T-helper 2 cell treated with Interferon-gamma antibody and Interleukin-4, amounts not matched to agents 5 μg/mL and 100 μg/mL, for 36 hours (primary cell): Measurements from ENCODE around the gene RASEF.

Experiments used
- DNase-seq: peaks from one replicate; pipeline ENCODE4 v3.0.0; 2021; ENCODE audit warnings: low spot score
- H3K27ac Mint-ChIP-seq: one replicate; pipeline ENCODE4 v1.8.0; 2021; ENCODE audit warnings: mild to moderate bottlenecking, mixed read lengths
- H3K27me3 Mint-ChIP-seq: one replicate; pipeline ENCODE4 v1.8.0; 2021; ENCODE audit warnings: low read depth, mixed read lengths
- H3K36me3 Mint-ChIP-seq: one replicate; pipeline ENCODE4 v1.8.0; 2021; ENCODE audit warnings: low read depth, mixed read lengths
- H3K4me1 Mint-ChIP-seq: one replicate; pipeline ENCODE4 v1.8.0; 2021; ENCODE audit warnings: low read depth, mixed read lengths
- H3K4me3 Mint-ChIP-seq: one replicate; pipeline ENCODE4 v1.8.0; 2022; ENCODE audit warnings: mild to moderate bottlenecking, moderate library complexity, mixed read lengths
- H3K9me3 Mint-ChIP-seq: one replicate; pipeline ENCODE4 v1.8.0; 2021; ENCODE audit warnings: mixed read lengths

Gene RASEF

DNA sequence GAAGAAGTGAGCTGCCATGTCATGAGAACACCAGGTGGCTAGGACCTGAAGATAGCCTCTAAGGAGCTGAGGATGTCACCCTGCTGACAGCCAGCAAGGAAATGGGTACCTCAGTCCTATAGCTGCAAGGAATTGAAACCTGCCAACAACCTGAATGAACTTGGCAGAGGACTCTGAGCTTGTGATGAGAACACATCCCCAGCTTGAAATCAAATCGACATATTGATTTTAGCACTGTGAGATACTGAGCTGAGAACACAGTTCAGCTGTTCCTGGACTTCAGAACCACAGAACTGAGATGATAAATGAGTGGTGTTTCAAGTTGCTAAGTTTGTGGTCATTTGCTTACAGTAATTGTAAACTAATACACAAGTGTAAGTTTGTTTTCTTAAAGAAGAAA is 5.5 kb upstream of the RASEF start:
- no peaks in the 10 kb centered on the region for H3K36me3 Mint-ChIP-seq
- H3K9me3 Mint-ChIP-seq: no peaks in the 10 kb centered on the region
- no peak overlapping the region for H3K27ac Mint-ChIP-seq
- no peak for DNase-seq
- no peaks in the 10 kb centered on the region for H3K4me1 Mint-ChIP-seq
- peaks cover 11% of the 10 kb centered on the region for H3K27me3 Mint-ChIP-seq
- no peak overlapping the region for H3K4me3 Mint-ChIP-seq

DNA sequence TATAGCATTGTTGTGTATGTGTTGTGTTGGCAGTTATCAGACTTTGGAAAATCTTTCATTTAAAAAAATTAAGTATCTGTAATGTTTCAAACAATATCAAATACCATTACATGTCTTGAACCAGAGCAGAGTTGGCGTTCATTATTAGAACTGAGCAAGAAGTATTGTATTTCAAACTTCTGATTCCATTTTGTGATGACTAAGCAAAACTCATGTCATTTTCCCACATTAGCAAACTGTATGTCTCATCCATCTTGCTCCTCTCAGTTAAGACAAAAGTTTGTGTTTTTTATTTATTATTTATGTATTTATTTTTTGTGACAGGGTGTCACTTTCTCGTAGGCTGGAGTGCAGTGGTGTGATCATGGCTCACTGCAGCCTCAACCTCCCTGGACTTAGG is 4.6 kb upstream of the RASEF start:
- H3K27me3 Mint-ChIP-seq: peaks cover 15% of the 10 kb centered on the region
- no peaks in the 10 kb centered on the region for H3K9me3 Mint-ChIP-seq
- H3K36me3 Mint-ChIP-seq: no peaks in the 10 kb centered on the region
- no peak for DNase-seq
- no peak overlapping the region for H3K27ac Mint-ChIP-seq
- no peak overlapping the region for H3K4me3 Mint-ChIP-seq
- no peaks in the 10 kb centered on the region for H3K4me1 Mint-ChIP-seq

DNA sequence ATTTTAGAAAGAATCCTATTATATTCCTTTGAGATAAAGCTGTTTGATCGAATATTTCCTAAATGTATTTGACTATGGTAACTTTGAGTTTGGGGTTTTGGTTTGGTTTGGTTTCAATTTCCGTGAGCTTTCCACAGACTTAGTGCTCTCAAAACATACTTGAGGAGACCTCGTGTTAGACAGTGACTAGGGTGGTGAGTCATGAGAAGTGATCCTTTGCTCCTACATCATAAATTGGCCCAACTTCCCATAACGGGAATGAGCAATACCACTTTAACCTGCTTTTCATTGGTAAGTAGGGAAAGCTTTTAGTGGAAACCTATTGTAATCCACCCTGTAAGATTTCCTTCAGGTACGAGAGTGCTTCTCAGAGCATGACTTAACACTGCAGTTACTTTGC is 3.8 kb upstream of the RASEF start:
- no peaks in the 10 kb centered on the region for H3K4me1 Mint-ChIP-seq
- DNase-seq: no peak
- no peak overlapping the region for H3K4me3 Mint-ChIP-seq
- no peaks in the 10 kb centered on the region for H3K9me3 Mint-ChIP-seq
- H3K27ac Mint-ChIP-seq: no peak overlapping the region
- H3K27me3 Mint-ChIP-seq: peaks cover 19% of the 10 kb centered on the region
- no peaks in the 10 kb centered on the region for H3K36me3 Mint-ChIP-seq

DNA sequence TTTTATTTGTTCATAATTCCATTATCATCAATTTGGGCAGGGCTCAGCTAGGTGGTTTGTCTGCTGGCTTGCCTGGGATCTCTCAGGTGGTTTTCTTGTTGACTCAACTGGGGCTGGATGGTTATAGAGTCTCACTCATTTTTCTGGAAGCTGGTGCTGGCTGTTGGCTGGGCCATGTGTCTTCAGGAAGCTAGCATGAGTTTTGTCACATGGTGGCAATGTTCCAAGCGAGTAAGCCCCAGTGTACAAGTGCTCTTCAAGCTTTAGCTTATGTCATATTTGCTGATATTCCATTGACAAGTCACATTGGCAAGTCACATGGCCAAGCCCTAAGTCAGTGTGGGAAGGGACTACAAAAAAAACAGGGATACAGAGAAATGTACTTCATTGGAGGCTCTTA is 2.3 kb upstream of the RASEF start:
- no peaks in the 10 kb centered on the region for H3K4me1 Mint-ChIP-seq
- peaks cover 32% of the 10 kb centered on the region for H3K27me3 Mint-ChIP-seq
- H3K9me3 Mint-ChIP-seq: no peaks in the 10 kb centered on the region
- DNase-seq: no peak
- no peak overlapping the region for H3K4me3 Mint-ChIP-seq
- no peaks in the 10 kb centered on the region for H3K36me3 Mint-ChIP-seq
- H3K27ac Mint-ChIP-seq: no peak overlapping the region

DNA sequence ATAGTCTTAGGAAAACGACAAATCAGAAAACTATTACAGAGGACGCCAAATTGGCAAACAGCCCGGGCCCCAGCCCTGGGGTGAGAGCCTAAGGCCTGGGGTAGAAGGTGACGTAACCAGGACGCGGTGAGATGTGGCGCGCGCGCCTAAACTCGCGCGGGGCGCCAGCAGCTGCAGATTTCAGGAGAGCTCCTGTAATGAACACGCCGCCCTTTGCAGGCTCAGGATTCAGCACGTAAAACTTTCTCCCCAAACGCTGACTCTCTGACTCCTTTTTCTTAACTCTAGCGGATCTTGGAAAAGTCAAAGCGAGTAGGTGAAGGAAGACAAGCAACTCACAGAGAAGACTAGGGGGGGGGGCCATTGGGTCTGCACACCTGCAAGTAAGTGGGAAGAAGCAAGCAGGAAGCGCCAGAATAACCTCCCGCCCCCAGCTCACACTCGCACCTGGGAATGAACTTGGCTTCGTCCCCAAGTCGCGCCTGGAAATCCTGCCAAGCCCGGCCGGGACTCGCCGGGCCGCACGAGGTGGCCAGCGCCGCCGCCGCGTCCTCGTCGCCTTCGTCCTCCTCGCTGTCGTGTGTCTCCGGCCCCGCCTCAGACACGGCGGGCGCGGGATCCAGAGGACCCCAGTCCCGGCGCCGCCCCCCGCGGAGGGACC is 822 bp downstream of the RASEF start:
- Mint-ChIP-seq H3K27me3 (peaks cover 32% of the 10 kb centered on the region), H3K4me1 (no peaks in the 10 kb centered on the region), H3K27ac (no peak overlapping the region), H3K4me3 (no peak overlapping the region), H3K36me3 (no peaks in the 10 kb centered on the region), H3K9me3 (no peaks in the 10 kb centered on the region)
- DNase-seq: no peak

- Mint-ChIP-seq H3K4me1 (no peaks in the 10 kb centered on the region), H3K9me3 (no peaks in the 10 kb centered on the region), H3K4me3 (no peak overlapping the region), H3K27me3 (peaks cover 32% of the 10 kb centered on the region), H3K36me3 (no peaks in the 10 kb centered on the region), H3K27ac (no peak overlapping the region)
- no peak for DNase-seq
These were observed 1.9 kb downstream of the RASEF start for GRCh38 chr9:83061036-83061435.

GRCh38 chr9:83060556-83060955 is 2.4 kb downstream of the RASEF start:
- Mint-ChIP-seq H3K9me3 (peaks cover 3% of the 10 kb centered on the region), H3K27me3 (peaks cover 32% of the 10 kb centered on the region), H3K36me3 (no peaks in the 10 kb centered on the region), H3K27ac (no peak overlapping the region), H3K4me3 (no peak overlapping the region), H3K4me1 (no peaks in the 10 kb centered on the region)
- DNase-seq: no peak

DNA sequence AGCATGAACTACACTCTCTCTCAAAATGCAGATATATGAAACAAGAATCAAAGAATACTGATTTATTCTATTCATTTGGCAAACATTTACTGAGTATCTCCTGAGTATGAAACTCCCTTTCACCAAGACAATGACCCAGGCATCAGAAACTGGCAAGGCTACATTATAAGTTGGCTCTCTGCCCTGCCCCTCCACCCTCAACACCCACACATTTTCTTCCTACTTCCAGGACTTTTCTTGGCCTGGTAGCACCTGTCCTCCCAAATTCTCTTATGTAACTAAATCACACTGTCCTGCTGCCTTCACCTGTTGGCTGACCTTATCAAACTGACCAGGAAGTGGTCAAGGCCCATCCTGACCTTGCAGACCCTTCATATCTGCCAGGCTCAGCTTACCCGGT is 3.5 kb downstream of the RASEF start:
- no peak for DNase-seq
- H3K4me1 Mint-ChIP-seq: no peaks in the 10 kb centered on the region
- no peak overlapping the region for H3K27ac Mint-ChIP-seq
- H3K9me3 Mint-ChIP-seq: peaks cover 6% of the 10 kb centered on the region
- H3K4me3 Mint-ChIP-seq: no peak overlapping the region
- H3K27me3 Mint-ChIP-seq: peaks cover 29% of the 10 kb centered on the region
- H3K36me3 Mint-ChIP-seq: no peaks in the 10 kb centered on the region

DNA sequence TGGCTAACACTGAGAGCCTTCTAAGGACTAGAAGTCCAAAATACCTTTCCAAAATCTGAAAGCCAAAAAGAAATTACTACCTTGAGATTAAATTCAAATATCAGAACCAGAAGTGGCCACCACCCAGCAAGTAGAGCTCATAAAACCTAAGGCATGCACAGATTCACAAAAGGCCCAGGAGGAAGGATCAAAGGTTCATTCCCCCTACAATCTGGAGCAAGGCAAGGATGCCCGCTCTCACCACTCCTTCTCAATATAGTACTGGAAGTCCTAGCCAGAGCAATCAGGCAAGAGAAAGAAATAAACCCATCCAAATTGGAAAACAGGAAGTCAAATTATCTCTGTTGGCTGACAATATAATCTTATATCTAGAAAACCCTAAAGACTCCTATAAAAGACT is 6.0 kb downstream of the RASEF start:
- Mint-ChIP-seq H3K27ac (no peak overlapping the region), H3K4me1 (no peaks in the 10 kb centered on the region), H3K9me3 (peaks cover 6% of the 10 kb centered on the region), H3K36me3 (no peaks in the 10 kb centered on the region), H3K27me3 (peaks cover 14% of the 10 kb centered on the region), H3K4me3 (no peak overlapping the region)
- no peak for DNase-seq

GRCh38 chr9:83056174-83056573 is 6.8 kb downstream of the RASEF start:
- peaks cover 6% of the 10 kb centered on the region for H3K9me3 Mint-ChIP-seq
- H3K27me3 Mint-ChIP-seq: peaks cover 7% of the 10 kb centered on the region
- DNase-seq: no peak
- no peak overlapping the region for H3K27ac Mint-ChIP-seq
- H3K36me3 Mint-ChIP-seq: no peaks in the 10 kb centered on the region
- no peaks in the 10 kb centered on the region for H3K4me1 Mint-ChIP-seq
- H3K4me3 Mint-ChIP-seq: no peak overlapping the region

DNA sequence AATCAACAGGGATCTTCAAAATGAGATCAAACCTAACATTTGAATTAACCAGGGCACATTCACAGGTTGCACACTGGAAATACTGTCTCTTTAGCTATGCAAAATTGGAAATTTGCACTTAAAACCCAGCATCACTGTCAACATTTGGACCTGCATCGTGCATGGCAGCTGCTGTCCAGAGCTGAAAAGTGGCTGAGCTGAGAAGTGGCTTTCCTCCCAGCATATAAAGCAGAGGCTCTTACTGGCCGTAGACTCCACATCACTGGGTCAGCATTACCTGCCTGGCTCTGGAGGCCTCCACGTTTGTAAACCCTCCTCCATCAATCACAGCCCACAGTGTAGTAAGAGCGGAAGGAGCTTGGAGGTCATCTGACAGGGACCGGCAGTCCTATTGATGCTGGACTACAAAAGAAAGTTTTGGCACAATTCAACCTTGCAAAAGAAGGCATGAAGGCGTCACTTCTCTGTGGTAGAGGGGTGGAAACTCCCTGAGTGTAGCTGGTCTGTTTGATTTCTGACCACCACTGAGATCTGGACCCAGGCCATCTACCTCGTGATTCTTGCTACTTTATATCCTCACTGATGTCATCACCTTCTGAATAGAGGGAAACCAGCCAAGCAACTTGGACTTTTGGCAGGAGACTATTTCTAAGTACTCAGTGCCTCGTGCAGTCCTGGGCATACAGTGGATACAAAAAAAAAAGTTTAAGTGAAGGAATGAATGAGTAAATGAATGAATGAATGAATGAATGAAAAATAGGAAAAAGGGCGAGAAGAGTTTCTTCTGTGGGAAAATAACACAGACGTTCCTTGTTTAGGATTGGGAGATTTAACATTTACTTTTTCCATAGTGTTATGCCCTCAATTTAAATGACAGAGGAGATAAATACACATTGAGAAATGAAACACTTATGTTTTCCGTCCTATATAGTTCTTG is 14.8 kb downstream of the RASEF start:
- Mint-ChIP-seq H3K27me3 (no peaks in the 10 kb centered on the region), H3K36me3 (no peaks in the 10 kb centered on the region), H3K4me1 (no peaks in the 10 kb centered on the region), H3K9me3 (peaks cover 3% of the 10 kb centered on the region), H3K4me3 (no peak overlapping the region), H3K27ac (no peak overlapping the region)
- DNase-seq: no peak

- DNase-seq: no peak
- Mint-ChIP-seq H3K4me1 (no peaks in the 10 kb centered on the region), H3K4me3 (no peak overlapping the region), H3K27me3 (no peaks in the 10 kb centered on the region), H3K9me3 (peaks cover 3% of the 10 kb centered on the region), H3K27ac (no peak overlapping the region), H3K36me3 (no peaks in the 10 kb centered on the region)
These were observed 19.3 kb downstream of the RASEF start for GRCh38 chr9:83043597-83043996.

DNA sequence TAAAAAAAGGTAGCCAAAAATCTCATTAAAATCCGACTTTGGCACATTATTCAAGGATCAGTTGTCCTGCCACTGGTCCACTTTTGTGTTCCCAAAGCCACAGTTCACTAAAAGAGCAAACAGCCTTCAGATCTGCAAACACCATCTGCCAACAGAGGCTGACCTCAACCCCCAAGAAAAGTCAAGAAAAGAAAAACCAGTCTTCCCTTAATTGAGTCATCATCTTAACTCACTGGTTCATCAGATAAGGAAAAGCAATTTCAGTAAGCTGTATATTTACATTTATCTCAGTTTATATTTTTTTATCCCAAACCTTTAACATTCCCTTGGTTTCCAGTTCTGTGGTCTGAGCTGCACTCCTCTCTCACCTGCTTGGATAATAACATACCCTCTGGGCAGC is 21.2 kb downstream of the RASEF start:
- H3K4me1 Mint-ChIP-seq: no peaks in the 10 kb centered on the region
- H3K4me3 Mint-ChIP-seq: no peak overlapping the region
- H3K9me3 Mint-ChIP-seq: no peaks in the 10 kb centered on the region
- no peaks in the 10 kb centered on the region for H3K36me3 Mint-ChIP-seq
- H3K27ac Mint-ChIP-seq: no peak overlapping the region
- no peaks in the 10 kb centered on the region for H3K27me3 Mint-ChIP-seq
- no peak for DNase-seq

- DNase-seq: no peak
- Mint-ChIP-seq H3K36me3 (no peaks in the 10 kb centered on the region), H3K9me3 (no peaks in the 10 kb centered on the region), H3K4me1 (no peaks in the 10 kb centered on the region), H3K4me3 (no peak overlapping the region), H3K27ac (no peak overlapping the region), H3K27me3 (no peaks in the 10 kb centered on the region)
These were observed 23.6 kb downstream of the RASEF start for GRCh38 chr9:83039303-83039702.
